Lung (tissue), 16 donors: ENCODE measurements around the gene LUZP1. TPM values are rescaled to one million over a fixed set of nuclear protein-coding genes. Genes with fewer than 3 reads are reported as not detected.
A peak's percentile ranks its signal among the peaks of the same experiment; 100 is the strongest.

Experiments
- ATAC-seq: fragments of 200-7000 bp; cut with Tn5 transposase; one replicate; pipeline ENCODE4 v1.9.1; 2020; ENCODE audit warnings: moderate number of reproducible peaks; ENCODE audit not compliant: insufficient read depth, low FRiP score
- DNase-seq, 3 donors: peaks; one replicate each; pipeline ENCODE4 v3.0.0-alpha.2; 2013 to 2017
- H3K27ac ChIP-seq, 2 donors: one replicate each; pipeline ENCODE4 v1.5.1; 2013; ENCODE audit warnings: mild to moderate bottlenecking in 2 of 2, moderate library complexity in 2 of 2, control low read depth in 1 of 2, inconsistent platforms in 1 of 2, low read depth in 1 of 2, low read length in 1 of 2
- H3K27me3 ChIP-seq, 3 donors: one replicate each; pipeline ENCODE4 v1.5.1; 2013; ENCODE audit warnings: low read length in 2 of 3; ENCODE audit not compliant: control insufficient read depth in 3 of 3, insufficient read depth in 3 of 3
- H3K36me3 ChIP-seq, 4 donors: one replicate each; pipeline ENCODE4 v1.5.1; 2013; ENCODE audit warnings: low read length in 4 of 4, mild to moderate bottlenecking in 1 of 4, moderate library complexity in 1 of 4; ENCODE audit not compliant: control insufficient read depth in 4 of 4, insufficient read depth in 4 of 4
- H3K4me1 ChIP-seq, 5 donors: one replicate each; pipeline ENCODE4 v1.5.1; 2013; ENCODE audit warnings: low read length in 5 of 5, mild to moderate bottlenecking in 2 of 5, moderate library complexity in 1 of 5; ENCODE audit not compliant: control insufficient read depth in 5 of 5, insufficient read depth in 5 of 5
- H3K4me3 ChIP-seq: one replicate; pipeline ENCODE4 v1.5.1; 2013; ENCODE audit warnings: mild to moderate bottlenecking, control low read depth, moderate library complexity
- H3K9ac ChIP-seq, 2 donors: one replicate each; pipeline ENCODE4 v1.5.1; 2013; ENCODE audit warnings: low read length in 2 of 2, control low read depth in 1 of 2; ENCODE audit not compliant: insufficient read depth in 1 of 2
- H3K9me3 ChIP-seq, 4 donors: one replicate each; pipeline ENCODE4 v1.5.1; 2013; ENCODE audit warnings: low read length in 3 of 4, mild to moderate bottlenecking in 1 of 4, moderate library complexity in 1 of 4; ENCODE audit not compliant: control insufficient read depth in 4 of 4, insufficient read depth in 3 of 4
- WGBS, 2 donors: extraction: QIAGEN DNeasy Blood & Tissue Kit; methylation state at CpG; one replicate each; pipeline ENCODE4 v1.1.7; 2013; 5-methylcytosine and 5-hydroxymethylcytosine counted together
- long read RNA-seq, 5 donors: transcript quantifications; one replicate each; lab custom pipeline, GENCODE V29; 2026
- polyA plus RNA-seq, 2 donors: library from polyadenylated mRNA; stranded (reverse); fragments of 200-250 nt; gene quantifications; one replicate each; pipeline ENCODE4 v1.2.1, GENCODE V29; 2013
- total RNA-seq, 2 donors: library from RNA; depleted of rRNA in 1 of 2; stranded (reverse); fragments of >200 nt in 1 of 2; gene quantifications; one replicate each; pipeline ENCODE4 v1.2.1, GENCODE V29; 2014 to 2021
- TF ChIP-seq, protein P1 (sequence below): IDR thresholded peaks from 2 replicates; pipeline ENCODE4 v1.5.1; 2012; ENCODE audit warnings: mild to moderate bottlenecking; ENCODE audit errors: control extremely low read depth, extremely low read depth
- donor health status: control.
- donor health status: control.
- donor health status: Bipolar disorder and iron deficiency.
- donor health status: healthy.
- donor health status: DM: yes; HTN: yes; CAD: no.

Gene LUZP1
- total RNA-seq (10 to 100 TPM; 26.3 to 27.5 TPM), polyA plus RNA-seq (1 to 10 TPM; 4.0 to 9.1 TPM)
- long read RNA-seq, donor 1, partial matches to known transcripts = 12 of 13 reads
- long read RNA-seq, donor 1, other reads (novel, unspliced or antisense) = 0 of 13 reads
- long read RNA-seq, donor 2, partial matches to known transcripts = 8 of 9 reads
- long read RNA-seq, donor 2, other reads (novel, unspliced or antisense) = 0 of 9 reads
- long read RNA-seq, donor 3, partial matches to known transcripts = 0 of 3 reads
- long read RNA-seq, donor 3, other reads (novel, unspliced or antisense) = 0 of 3 reads
- long read RNA-seq, donor 4, partial matches to known transcripts = 13 of 13 reads
- long read RNA-seq, donor 4, other reads (novel, unspliced or antisense) = 0 of 13 reads
- long read RNA-seq, donor 5, transcript LUZP1-204 (4 exons, 1,190 nt) = major isoform, 8 of 19 reads
- long read RNA-seq, donor 5, partial matches to known transcripts = 11 of 19 reads
- long read RNA-seq, donor 5, other reads (novel, unspliced or antisense) = 0 of 19 reads

DNA sequence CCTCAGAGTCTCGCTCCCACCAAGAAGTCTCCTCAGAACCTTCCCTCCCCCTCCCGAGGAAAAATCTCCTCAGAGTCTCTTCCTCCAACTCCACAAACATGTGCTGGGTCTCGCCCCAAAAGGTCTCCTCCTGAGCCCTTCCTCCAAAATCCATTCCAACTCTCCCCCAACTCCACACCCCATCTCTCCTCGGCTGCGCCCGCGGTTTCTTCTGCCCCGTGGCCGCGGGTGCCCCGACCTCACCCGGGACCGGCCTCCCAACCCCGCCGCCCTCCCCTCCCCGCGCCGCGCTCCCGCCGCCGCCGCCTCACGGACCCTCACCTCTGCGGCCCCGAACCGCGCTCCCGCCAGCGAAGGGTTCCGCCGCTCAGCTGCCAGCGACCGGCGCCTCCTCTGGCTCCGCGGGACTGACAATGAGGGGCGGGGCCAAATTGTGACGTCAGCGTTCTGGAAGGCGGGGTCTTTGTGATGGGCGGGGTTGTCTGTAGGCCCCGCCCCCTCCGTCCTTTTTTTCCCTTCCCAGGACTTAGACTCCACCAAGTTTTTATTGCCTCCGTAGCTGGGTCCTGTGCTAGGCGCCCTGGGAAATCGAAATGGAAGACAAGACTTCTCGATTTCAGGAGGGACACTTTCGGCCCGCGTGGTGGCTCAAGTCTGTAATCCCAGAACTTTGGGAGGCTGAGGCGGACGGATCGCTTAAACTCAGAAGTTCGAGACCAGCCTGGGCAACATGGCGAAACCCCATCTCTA, at the start of gene LUZP1:
TSS of gene LUZP1 (minus strand) at position 412 of the 750 bp plus-strand sequence.
- H3K9me3 ChIP-seq = no peaks in the 10 kb centered on the region
- TF ChIP-seq, protein P1, sequence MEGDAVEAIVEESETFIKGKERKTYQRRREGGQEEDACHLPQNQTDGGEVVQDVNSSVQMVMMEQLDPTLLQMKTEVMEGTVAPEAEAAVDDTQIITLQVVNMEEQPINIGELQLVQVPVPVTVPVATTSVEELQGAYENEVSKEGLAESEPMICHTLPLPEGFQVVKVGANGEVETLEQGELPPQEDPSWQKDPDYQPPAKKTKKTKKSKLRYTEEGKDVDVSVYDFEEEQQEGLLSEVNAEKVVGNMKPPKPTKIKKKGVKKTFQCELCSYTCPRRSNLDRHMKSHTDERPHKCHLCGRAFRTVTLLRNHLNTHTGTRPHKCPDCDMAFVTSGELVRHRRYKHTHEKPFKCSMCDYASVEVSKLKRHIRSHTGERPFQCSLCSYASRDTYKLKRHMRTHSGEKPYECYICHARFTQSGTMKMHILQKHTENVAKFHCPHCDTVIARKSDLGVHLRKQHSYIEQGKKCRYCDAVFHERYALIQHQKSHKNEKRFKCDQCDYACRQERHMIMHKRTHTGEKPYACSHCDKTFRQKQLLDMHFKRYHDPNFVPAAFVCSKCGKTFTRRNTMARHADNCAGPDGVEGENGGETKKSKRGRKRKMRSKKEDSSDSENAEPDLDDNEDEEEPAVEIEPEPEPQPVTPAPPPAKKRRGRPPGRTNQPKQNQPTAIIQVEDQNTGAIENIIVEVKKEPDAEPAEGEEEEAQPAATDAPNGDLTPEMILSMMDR = no peak
- H3K27ac ChIP-seq = peak within 1 kb of the TSS; percentile 94
- ATAC-seq = peak; percentile 93
- peak; percentile 90 to 93 (median 91) for DNase-seq
- peak within 1 kb of the TSS; percentile 63 to 68 for H3K9ac ChIP-seq
- H3K4me3 ChIP-seq = peak within 1 kb of the TSS; percentile 84
- H3K27me3 ChIP-seq = no peaks in the 10 kb centered on the region
- WGBS, 2 donors = 6 to 7% methylated on average over 51 to 56 of the region's 56 CpGs
- peaks cover 4 to 19% (median 15%) of the 10 kb centered on the region in 5 donors for H3K4me1 ChIP-seq
- H3K36me3 ChIP-seq = no peaks in the 10 kb centered on the region

DNA sequence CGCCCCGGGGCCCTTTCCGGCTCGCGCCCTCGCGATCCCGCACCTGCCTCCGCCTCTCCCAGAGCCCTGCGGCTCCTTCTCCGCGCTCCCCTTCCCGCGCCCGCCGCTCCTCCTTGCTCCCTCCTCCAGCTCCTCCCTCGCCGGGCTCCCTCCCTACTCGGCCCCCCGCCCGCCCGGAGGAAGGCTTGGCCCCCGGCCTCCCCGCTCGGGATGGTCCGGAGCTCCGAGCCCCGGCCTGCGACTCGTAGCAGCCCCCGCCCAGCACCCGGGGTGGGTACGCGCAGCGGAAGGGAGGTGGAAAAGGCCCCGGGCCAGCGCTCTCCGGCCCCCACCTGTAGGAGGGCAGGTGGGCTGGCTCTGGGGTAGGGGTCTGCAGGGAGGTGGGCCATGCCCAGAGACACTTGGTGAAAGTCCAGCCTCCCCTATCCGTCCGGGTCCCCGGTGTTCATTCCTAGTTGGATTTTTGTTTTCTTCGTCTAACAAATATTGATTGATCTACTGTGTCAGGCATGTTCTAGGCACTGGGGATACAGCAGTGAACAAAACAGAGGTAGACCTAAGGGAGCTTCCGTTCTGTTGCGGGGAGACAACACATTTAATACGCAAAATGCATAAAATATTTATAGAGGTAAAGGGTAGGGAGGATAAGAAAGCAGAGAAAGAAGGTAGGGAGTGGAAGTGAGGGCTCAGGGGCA, 48.9 kb upstream of the LUZP1 start, which contains the start of gene HTR1D:
TSS of gene HTR1D (minus strand) at position 82 of the 695 bp plus-strand sequence. CDS start 23,283 bp downstream, outside the sequence.
- peaks cover 0 to 35% (median 33%) of the 10 kb centered on the region in 3 donors for H3K27me3 ChIP-seq
- peak within 1 kb of the TSS; percentile 27 for H3K4me3 ChIP-seq
- H3K36me3 ChIP-seq = no peaks in the 10 kb centered on the region
- TF ChIP-seq, protein P1 = no peak
- 3 to 4% methylated on average over 37 to 45 of the region's 45 CpGs for WGBS, 2 donors
- DNase-seq (no peak), ATAC-seq (no peak)
- H3K27ac ChIP-seq = no peak within 1 kb of the TSS
- H3K9me3 ChIP-seq = no peaks in the 10 kb centered on the region
- no peak within 1 kb of the TSS for H3K9ac ChIP-seq
- H3K4me1 ChIP-seq = peaks cover 0 to 7% (median 3%) of the 10 kb centered on the region in 5 donors

DNA sequence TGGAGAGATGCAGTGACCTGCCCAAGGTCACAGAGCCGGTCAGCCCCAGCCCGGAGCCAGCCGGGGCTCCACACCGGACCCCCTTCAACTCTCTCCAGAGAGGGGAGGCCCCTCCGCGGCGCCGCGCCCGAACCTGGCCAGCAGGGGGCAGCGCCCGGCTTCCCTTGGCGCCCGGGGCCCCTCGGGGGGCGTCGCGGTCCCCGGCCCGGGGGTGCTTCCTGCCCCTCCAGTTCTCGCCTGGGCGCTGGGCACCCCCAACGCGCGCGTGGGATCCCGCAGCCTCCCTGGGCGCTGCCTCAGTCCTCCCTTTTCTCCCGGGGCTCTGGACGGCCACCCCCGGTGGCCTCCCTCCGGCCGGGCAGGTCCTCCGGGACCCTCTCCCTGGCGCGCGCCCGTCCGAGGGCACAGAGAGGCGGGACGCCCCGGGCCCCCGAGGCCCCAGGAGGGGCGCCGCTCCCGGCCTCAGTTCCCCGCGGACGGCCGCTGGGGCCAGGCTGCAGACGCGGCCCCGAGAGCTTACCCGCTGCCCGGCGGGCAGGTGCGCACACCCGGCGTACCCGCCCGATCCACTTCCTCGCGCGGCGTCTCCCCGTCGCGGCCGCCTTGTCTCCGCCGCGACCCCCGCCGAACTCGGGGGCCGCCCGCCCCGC, 48.2 kb upstream of the LUZP1 start:
- peak overlapping the region; percentile 27 for H3K4me3 ChIP-seq
- no peak for DNase-seq
- no peak overlapping the region for H3K27ac ChIP-seq
- peaks cover 0 to 7% (median 3%) of the 10 kb centered on the region in 5 donors for H3K4me1 ChIP-seq
- H3K36me3 ChIP-seq = no peaks in the 10 kb centered on the region
- WGBS, 2 donors = 1% methylated on average over 28 to 78 of the region's 78 CpGs
- TF ChIP-seq, protein P1 = no peak
- ATAC-seq = no peak
- no peak overlapping the region for H3K9ac ChIP-seq
- H3K9me3 ChIP-seq = no peaks in the 10 kb centered on the region
- H3K27me3 ChIP-seq = peaks cover 0 to 33% (median 29%) of the 10 kb centered on the region in 3 donors
